Prostate gland (tissue), 2 donors: ENCODE measurements around the gene ZNF221. TPM values are rescaled to one million over a fixed set of nuclear protein-coding genes. Genes with fewer than 3 reads are reported as not detected.
A peak's percentile ranks its signal among the peaks of the same experiment; 100 is the strongest.

Experiments
- DNase-seq: peaks from one replicate; pipeline ENCODE4 v3.0.0-alpha.2; 2019; ENCODE audit warnings: low spot score
- H3K27ac ChIP-seq, 2 donors: fragments of 200-600 bp; sonication (generic); 2 replicates each; pipeline ENCODE4 v1.5.1; 2017 to 2019
- H3K27me3 ChIP-seq: fragments of 200-600 bp; sonication (generic); replicated peaks from 2 replicates; pipeline ENCODE4 v1.5.1; 2019; ENCODE audit not compliant: insufficient read depth
- H3K36me3 ChIP-seq, 2 donors: fragments of 200-600 bp; sonication (generic); 1 replicate in 1 of 2; 2 replicates in 1 of 2; pipeline versions ENCODE4 v1.5.1 to v1.8.1; 2017 to 2019
- H3K4me1 ChIP-seq: fragments of 200-600 bp; sonication (generic); replicated peaks from 2 replicates; pipeline ENCODE4 v1.5.1; 2019
- H3K4me3 ChIP-seq, 2 donors: fragments of 200-600 bp; sonication (generic); 2 replicates each; pipeline ENCODE4 v1.5.1; 2017 to 2019
- H3K9me3 ChIP-seq: fragments of 200-600 bp; sonication (generic); 2 replicates; pipeline ENCODE4 v1.5.1; 2017
- POLR2A ChIP-seq: fragments of 450-650 bp; IDR thresholded peaks from one replicate; pipeline ENCODE4 v1.6.1; 2016; ENCODE audit warnings: antibody characterized with exemption, mild to moderate bottlenecking
- POLR2AphosphoS5 ChIP-seq: sonication (generic); formaldehyde crosslinking; IDR thresholded peaks from one replicate; pipeline ENCODE4 v1.6.1; 2017; ENCODE audit warnings: antibody characterized with exemption
- WGBS: methylation state at CpG from one replicate; pipeline ENCODE4 v1.1.5; 2018; 5-methylcytosine and 5-hydroxymethylcytosine counted together
- intact Hi-C: fragments of 100-400 bp; cut with DNase I; formaldehyde crosslinking; loops from one replicate; pipeline ENCODE4 v1.14.2; 2022
- total RNA-seq, 2 donors: library from RNA; depleted of rRNA; stranded (reverse); fragments of >200 nt; gene quantifications; one replicate each; pipeline ENCODE4 v1.1.0, GENCODE V29; 2016
- TF ChIP-seq, protein P1 (sequence below), 4 experiments: fragments of 200-600 bp in 2 of 4; fragments of 450-650 bp in 2 of 4; sonication (generic) in 2 of 4; IDR thresholded peaks; 1 replicate in 3 of 4; 2 replicates in 1 of 4; pipeline ENCODE4 v1.5.1; 2016 to 2019; ENCODE audit warnings: antibody characterized with exemption in 4 of 4, mild to moderate bottlenecking in 2 of 4, moderate library complexity in 2 of 4

The ZNF221 gene
- total RNA-seq, 2 donors from 2014 or later, result 7.6 to 8.0 TPM

DNA sequence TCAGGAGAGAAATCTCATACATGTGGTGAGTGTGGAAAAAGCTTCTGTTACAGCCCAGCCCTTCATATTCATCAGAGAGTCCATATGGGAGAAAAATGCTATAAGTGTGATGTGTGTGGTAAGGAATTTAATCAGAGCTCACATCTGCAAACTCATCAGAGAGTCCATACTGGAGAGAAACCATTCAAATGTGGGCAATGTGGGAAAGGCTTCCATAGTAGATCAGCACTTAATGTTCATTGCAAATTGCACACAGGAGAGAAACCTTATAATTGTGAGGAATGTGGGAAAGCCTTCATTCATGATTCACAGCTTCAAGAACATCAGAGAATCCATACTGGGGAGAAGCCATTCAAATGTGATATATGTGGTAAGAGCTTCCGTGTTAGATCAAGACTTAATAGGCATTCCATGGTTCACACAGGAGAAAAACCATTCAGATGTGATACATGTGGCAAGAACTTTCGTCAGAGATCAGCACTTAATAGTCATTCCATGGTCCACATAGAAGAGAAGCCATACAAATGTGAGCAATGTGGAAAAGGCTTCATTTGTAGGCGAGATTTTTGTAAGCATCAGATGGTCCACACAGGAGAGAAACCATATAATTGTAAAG is 15.2 kb downstream of the ZNF221 start:
- DNase-seq, result no peak
- peaks cover 11 to 15% of the 10 kb centered on the region in 2 donors for H3K36me3 ChIP-seq
- H3K4me1 ChIP-seq, result no peaks in the 10 kb centered on the region
- intact Hi-C loops, result no loop called here
- TF ChIP-seq POLR2A (no peak), POLR2AphosphoS5 (no peak)
- H3K27ac ChIP-seq, result no peak overlapping the region
- H3K9me3 ChIP-seq, result no peaks in the 10 kb centered on the region
- WGBS, result 98% methylated on average over 3 of the region's 3 CpGs
- H3K4me3 ChIP-seq, result no peak overlapping the region
- H3K27me3 ChIP-seq, result no peaks in the 10 kb centered on the region

DNA sequence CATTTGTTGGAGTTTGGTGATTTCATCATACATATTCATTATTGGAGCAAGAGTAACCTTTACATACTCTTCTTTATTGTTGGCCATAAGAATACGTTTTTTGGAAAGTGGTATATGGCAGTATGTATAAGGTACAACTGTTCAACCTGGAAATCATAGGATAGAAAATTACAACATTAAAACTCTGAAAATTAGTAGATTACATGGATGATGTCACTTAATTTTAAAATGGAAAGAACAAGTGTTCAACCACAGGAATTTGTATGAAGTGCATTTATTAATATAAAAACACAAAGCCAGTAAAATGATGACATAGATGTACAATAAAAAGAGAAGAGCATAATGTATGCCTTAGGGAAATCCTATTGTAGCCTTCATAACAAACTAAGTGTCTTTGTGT is 25.7 kb downstream of the ZNF221 start:
- Histone ChIP-seq H3K9me3 (no peaks in the 10 kb centered on the region), H3K4me3 (no peak overlapping the region), H3K4me1 (no peaks in the 10 kb centered on the region), H3K27me3 (no peaks in the 10 kb centered on the region), H3K27ac (no peak overlapping the region), H3K36me3 (no peaks in the 10 kb centered on the region)
- DNase-seq, result no peak
- WGBS, result 97% methylated on average over 1 of the region's 1 CpG
- no peak for TF ChIP-seq POLR2AphosphoS5
- TF ChIP-seq POLR2A, result no peak
- TF ChIP-seq, protein P1, sequence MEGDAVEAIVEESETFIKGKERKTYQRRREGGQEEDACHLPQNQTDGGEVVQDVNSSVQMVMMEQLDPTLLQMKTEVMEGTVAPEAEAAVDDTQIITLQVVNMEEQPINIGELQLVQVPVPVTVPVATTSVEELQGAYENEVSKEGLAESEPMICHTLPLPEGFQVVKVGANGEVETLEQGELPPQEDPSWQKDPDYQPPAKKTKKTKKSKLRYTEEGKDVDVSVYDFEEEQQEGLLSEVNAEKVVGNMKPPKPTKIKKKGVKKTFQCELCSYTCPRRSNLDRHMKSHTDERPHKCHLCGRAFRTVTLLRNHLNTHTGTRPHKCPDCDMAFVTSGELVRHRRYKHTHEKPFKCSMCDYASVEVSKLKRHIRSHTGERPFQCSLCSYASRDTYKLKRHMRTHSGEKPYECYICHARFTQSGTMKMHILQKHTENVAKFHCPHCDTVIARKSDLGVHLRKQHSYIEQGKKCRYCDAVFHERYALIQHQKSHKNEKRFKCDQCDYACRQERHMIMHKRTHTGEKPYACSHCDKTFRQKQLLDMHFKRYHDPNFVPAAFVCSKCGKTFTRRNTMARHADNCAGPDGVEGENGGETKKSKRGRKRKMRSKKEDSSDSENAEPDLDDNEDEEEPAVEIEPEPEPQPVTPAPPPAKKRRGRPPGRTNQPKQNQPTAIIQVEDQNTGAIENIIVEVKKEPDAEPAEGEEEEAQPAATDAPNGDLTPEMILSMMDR (IDR thresholded peaks at IDR 0.05), result no peak
- intact Hi-C loops, result no loop called here

DNA sequence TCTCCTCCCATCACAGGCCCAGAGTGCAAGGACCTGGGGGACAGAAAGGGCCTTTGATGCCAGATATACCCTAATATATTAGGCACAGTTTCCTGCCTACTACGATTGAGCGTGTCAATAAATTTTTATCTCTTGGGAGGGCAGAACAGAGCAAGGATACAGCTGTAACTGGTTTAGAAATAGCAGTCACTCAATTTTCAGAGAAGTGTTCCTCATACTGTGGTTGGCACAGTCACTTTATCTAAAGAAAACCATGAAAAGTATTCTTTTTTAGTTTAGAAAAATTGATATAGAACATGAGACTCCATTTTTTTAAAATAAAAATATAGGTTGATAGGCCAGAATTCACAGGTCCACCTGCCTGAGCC is 32.5 kb downstream of the ZNF221 start:
- Histone ChIP-seq H3K9me3 (no peaks in the 10 kb centered on the region), H3K27me3 (no peaks in the 10 kb centered on the region), H3K27ac (peak overlapping the region; percentile 73 to 76), H3K4me3 (peak overlapping the region; percentile 55 to 72), H3K36me3 (no peaks in the 10 kb centered on the region), H3K4me1 (no peaks in the 10 kb centered on the region)
- 79% methylated on average over 2 of the region's 2 CpGs for WGBS
- DNase-seq, result no peak
- no peak for TF ChIP-seq POLR2A
- TF ChIP-seq, protein P1 (IDR thresholded peaks at IDR 0.05), result no peak
- TF ChIP-seq POLR2AphosphoS5, result no peak
- intact Hi-C loops, result no loop called here

DNA sequence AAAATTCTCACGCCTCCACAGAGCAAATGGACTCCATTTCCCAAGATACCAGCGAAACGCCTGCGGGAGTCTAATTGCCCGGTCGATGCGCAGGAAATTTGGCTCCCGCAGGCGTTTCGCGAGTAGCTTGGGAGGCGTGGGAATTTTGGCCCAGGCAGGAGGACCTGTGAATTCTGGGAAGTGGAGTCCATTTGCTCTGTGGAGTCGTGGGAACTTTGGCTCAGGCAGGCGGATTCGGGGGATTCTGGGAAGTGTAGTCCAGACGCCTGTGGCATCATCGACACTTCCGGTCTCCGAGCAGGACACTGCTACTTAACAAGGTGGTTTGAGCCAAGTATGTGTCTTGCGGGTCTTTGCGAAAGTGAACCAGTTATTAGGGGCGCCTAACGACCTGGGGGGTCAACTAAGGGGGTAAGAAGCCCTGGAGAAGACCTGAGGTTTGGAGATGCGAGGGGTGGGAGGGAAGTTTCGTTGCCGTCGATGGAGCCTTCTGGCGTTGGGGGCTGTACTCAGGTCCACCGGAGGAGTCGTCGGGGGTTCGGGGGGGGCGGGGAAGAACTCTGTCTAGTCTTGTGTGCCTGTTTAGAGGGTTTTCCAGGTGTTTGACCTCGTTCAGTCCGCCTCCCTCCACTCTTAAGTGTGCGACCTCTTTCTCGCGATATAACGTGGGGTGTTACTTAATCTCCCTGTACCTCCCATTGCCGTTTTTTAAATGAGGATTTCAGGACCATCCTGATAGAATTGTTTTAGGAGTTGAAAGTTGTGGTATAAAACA is 33.1 kb downstream of the ZNF221 start, which contains the start of gene ZNF155:
ZNF155 (plus strand) TSS at position 277 of the 775 bp plus-strand sequence. CDS start 4,356 bp downstream, outside the sequence.
- H3K36me3 ChIP-seq, result no peaks in the 10 kb centered on the region
- no peaks in the 10 kb centered on the region for H3K27me3 ChIP-seq
- intact Hi-C loops, result no loop called here
- DNase-seq, result peak; percentile 94
- H3K4me3 ChIP-seq, result peak within 1 kb of the TSS; percentile 55 to 72
- peak; percentile 92 for TF ChIP-seq POLR2AphosphoS5
- TF ChIP-seq, protein P1 (IDR thresholded peaks at IDR 0.05), result peak in 1 of 4 experiments; percentile 14
- peak; percentile 14 for TF ChIP-seq POLR2A
- H3K27ac ChIP-seq, result peak within 1 kb of the TSS; percentile 73 to 76
- H3K9me3 ChIP-seq, result no peaks in the 10 kb centered on the region
- H3K4me1 ChIP-seq, result no peaks in the 10 kb centered on the region
- WGBS, result 1% methylated on average over 40 of the region's 40 CpGs

DNA sequence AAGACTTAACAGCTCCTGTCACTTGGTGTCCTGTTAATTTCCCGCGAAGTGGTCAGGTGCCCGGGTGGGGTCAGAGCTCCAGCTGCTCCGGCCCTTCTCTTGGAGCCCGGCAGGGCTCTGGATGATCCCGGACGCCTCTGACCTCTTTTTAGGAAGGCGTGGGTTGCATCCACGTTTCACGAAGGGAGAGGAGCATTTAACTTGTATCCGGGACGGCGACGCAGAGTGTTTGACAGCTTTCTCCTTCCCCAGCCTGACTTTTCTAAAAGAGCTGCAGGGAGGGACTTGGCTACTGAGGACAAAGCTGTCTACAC is 33.6 kb downstream of the ZNF221 start:
- WGBS, result under 1% methylated on average over 14 of the region's 14 CpGs
- H3K27me3 ChIP-seq, result no peaks in the 10 kb centered on the region

More for the DNA sequence above, 33.6 kb downstream of the ZNF221 start:
- TF ChIP-seq, protein P1 (IDR thresholded peaks at IDR 0.05), result no peak
- no peak for TF ChIP-seq POLR2A
- TF ChIP-seq POLR2AphosphoS5, result no peak
- DNase-seq, result peak; percentile 7
- H3K4me3 ChIP-seq, result peak overlapping the region; percentile 55 to 72
- no peaks in the 10 kb centered on the region for H3K9me3 ChIP-seq
- peak overlapping the region; percentile 73 to 76 for H3K27ac ChIP-seq
- H3K4me1 ChIP-seq, result no peaks in the 10 kb centered on the region
- no peaks in the 10 kb centered on the region for H3K36me3 ChIP-seq
- intact Hi-C loops, result no loop called here
